Endothelial cell (in vitro differentiated cells): ENCODE measurements around the gene CTDP1. TPM values are rescaled to one million over a fixed set of nuclear protein-coding genes. Genes with fewer than 3 reads are reported as not detected.
"Not testable (repeated sequence)": the region's sequence is repeated elsewhere in the genome, so short reads cannot be mapped to it uniquely, and the experiment has no call there.

Source experiments
- DNase-seq: peaks from one replicate; pipeline ENCODE4 v3.0.0; 2021; ENCODE audit warnings: low spot score
- H3K27ac Mint-ChIP-seq: one replicate; pipeline ENCODE4 v1.8.0; 2021; ENCODE audit warnings: mixed read lengths, inconsistent platforms; ENCODE audit not compliant: unreplicated experiment
- H3K27me3 Mint-ChIP-seq: one replicate; pipeline ENCODE4 v1.8.0; 2021; ENCODE audit warnings: mild to moderate bottlenecking, moderate library complexity, mixed read lengths, inconsistent platforms; ENCODE audit not compliant: unreplicated experiment
- H3K36me3 Mint-ChIP-seq: one replicate; pipeline ENCODE4 v1.8.0; 2021; ENCODE audit warnings: mild to moderate bottlenecking, low read depth, mixed read lengths, inconsistent platforms; ENCODE audit not compliant: unreplicated experiment
- H3K4me1 Mint-ChIP-seq: one replicate; pipeline ENCODE4 v1.8.0; 2021; ENCODE audit warnings: mild to moderate bottlenecking, mixed read lengths, inconsistent platforms; ENCODE audit not compliant: unreplicated experiment
- H3K4me3 Mint-ChIP-seq: one replicate; pipeline ENCODE4 v1.8.0; 2021; ENCODE audit warnings: mild to moderate bottlenecking, mixed read lengths, inconsistent platforms; ENCODE audit not compliant: unreplicated experiment
- H3K9me3 Mint-ChIP-seq: one replicate; pipeline ENCODE4 v1.8.0; 2021; ENCODE audit warnings: mixed read lengths, inconsistent platforms; ENCODE audit not compliant: unreplicated experiment
- total RNA-seq: library from RNA; stranded (reverse); fragmentation: NEBNext Ultra II Directional; extraction: Animal tissue kit (Norgen Biotek cat#: 25700); gene quantifications from one replicate; pipeline ENCODE4 v1.2.1, GENCODE V29; 2021; ENCODE audit not compliant: unreplicated experiment
- TF ChIP-seq, protein P1 (sequence below): fragments of 200-600 bp; sonication (generic); IDR thresholded peaks from one replicate; pipeline ENCODE4 v1.5.0; 2021; ENCODE audit warnings: antibody characterized with exemption; ENCODE audit not compliant: unreplicated experiment

Gene CTDP1
- total RNA-seq, 1 donor from 2014 or later = 34.2 TPM

DNA sequence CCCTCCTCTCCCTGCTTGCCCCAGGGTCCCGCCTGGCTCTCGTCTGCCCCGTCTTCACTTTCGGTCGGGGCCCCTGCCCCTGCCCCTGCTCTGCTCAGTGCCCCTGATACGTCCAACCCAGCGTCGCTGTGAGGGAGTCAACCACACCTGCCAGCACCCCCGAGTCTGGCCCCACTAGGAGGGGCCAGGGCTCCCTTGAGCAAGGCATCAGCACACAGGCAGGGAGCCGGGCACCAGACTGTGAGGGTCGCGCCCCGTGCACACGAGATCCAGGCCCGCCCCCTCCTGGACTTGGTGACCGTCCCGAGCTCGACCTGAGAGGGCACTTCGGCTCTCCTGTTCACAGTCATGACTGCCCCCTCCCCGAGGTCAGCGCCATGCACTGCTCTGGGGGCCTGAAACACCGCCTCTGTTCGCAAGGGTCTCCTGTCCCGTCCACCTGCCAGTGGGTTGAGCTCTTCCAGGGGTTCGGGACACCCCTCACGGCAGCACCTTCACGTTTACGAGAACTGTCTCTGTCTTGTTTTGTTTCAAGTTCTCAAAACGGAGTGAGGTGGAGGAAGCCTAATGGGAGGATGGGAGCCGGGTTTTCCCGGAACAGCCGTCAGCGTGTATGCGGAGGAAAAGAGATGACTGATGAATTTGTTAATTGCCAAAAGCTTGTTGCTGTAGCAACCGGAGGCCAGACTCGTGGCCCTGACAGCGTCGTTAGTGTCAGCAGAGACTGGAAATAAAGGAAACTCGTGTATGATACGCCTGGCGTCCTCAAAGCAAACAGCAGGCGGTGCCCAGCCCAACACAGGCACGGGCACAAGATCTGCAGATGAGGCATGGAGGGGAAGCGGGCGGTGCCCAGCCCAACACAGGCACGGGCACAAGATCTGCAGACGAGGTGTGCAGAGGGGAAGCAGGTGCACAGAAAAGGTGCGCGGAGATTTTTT is 69.9 kb downstream of the CTDP1 start:
- no peak for DNase-seq
- TF ChIP-seq, protein P1, sequence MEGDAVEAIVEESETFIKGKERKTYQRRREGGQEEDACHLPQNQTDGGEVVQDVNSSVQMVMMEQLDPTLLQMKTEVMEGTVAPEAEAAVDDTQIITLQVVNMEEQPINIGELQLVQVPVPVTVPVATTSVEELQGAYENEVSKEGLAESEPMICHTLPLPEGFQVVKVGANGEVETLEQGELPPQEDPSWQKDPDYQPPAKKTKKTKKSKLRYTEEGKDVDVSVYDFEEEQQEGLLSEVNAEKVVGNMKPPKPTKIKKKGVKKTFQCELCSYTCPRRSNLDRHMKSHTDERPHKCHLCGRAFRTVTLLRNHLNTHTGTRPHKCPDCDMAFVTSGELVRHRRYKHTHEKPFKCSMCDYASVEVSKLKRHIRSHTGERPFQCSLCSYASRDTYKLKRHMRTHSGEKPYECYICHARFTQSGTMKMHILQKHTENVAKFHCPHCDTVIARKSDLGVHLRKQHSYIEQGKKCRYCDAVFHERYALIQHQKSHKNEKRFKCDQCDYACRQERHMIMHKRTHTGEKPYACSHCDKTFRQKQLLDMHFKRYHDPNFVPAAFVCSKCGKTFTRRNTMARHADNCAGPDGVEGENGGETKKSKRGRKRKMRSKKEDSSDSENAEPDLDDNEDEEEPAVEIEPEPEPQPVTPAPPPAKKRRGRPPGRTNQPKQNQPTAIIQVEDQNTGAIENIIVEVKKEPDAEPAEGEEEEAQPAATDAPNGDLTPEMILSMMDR = no peak
- Mint-ChIP-seq H3K9me3 (no peaks in the 10 kb centered on the region), H3K4me1 (no peaks in the 10 kb centered on the region), H3K27ac (peak overlapping the region; percentile 64), H3K36me3 (peaks cover 21% of the 10 kb centered on the region), H3K27me3 (peaks cover 3% of the 10 kb centered on the region), H3K4me3 (peak overlapping the region; percentile 56)

DNA sequence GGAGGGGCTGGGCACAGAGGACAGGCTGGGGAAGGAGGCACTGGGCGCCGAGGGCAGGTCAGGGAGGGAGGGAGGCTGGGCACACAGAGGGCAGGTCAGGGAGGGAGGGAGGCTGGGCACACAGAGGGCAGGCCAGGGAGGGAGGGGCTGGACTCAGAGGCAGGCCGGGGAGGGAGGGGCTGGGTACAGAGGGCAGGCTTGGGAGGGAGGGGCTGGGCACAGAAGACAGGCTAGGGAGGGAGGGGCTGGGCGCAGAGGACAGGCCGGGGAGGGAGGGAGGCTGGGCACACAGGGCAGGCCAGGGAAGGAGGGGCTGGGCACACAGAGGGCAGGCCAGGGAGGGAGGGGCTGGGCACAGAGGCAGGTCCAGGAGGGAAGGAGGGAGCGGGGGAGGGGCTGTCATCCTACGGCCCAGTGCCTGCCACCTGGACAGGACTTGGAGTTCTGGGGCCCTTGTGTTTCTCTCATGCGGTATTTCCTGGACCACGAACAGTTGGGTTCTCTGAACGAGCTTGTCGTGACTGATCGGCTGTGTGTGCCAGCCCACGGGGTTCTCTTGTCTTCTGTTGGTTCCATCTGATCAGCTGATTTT is 71.5 kb downstream of the CTDP1 start:
- no peaks in the 10 kb centered on the region for H3K9me3 Mint-ChIP-seq
- H3K27ac Mint-ChIP-seq = peak overlapping the region; percentile 73
- H3K36me3 Mint-ChIP-seq = peaks cover 26% of the 10 kb centered on the region
- no peaks in the 10 kb centered on the region for H3K4me1 Mint-ChIP-seq
- DNase-seq = no peak
- peaks cover 4% of the 10 kb centered on the region for H3K27me3 Mint-ChIP-seq
- no peak overlapping the region for H3K4me3 Mint-ChIP-seq
- TF ChIP-seq, protein P1 = no peak

DNA sequence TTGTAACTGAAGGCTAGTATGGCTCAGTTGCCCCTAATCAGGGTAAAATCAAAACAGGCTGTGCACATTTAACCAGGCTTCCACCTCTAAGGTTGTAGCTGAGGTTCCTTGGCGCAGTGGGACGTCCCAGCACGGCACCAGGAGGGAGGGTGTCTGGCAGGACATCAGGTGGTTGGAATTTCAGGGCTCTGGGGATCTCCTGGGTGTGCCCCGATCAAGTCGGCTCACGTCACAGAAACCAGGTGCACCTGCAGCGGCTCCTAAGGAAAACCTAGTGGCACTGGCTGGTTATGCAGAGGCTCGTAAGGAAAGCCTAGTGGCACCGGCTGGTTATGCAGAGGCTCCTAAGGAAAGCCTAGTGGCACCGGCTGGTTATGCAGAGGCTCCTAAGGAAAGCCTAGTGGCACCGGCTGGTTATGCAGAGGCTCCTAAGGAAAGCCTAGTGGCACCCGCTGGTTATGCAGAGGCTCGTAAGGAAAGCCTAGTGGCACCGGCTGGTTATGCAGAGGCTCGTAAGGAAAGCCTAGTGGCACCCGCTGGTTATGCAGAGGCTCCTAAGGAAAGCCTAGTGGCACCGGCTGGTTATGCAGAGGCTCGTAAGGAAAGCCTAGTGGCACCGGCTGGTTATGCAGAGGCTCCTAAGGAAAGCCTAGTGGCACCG is 72.4 kb downstream of the CTDP1 start:
- TF ChIP-seq, protein P1 = peak; percentile 14
- not testable (repeated sequence) for H3K4me3 Mint-ChIP-seq, H3K27ac Mint-ChIP-seq, H3K4me1 Mint-ChIP-seq, DNase-seq, H3K9me3 Mint-ChIP-seq, H3K27me3 Mint-ChIP-seq
- peaks cover 33% of the 10 kb centered on the region for H3K36me3 Mint-ChIP-seq

DNA sequence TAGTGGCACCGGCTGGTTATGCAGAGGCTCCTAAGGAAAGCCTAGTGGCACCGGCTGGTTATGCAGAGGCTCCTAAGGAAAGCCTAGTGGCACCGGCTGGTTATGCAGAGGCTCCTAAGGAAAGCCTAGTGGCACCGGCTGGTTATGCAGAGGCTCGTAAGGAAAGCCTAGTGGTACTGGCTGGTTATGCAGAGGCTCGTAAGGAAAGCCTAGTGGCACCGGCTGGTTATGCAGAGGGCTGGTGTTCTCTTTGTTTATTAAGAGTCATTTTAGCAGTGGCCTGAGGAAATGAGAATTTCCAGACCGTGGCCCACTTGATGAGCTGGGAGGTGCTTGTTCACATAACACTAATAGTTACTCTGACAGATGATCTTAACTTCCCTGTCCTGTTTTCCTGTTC is 73.3 kb downstream of the CTDP1 start:
- not testable (repeated sequence) for H3K27me3 Mint-ChIP-seq, H3K4me1 Mint-ChIP-seq, H3K27ac Mint-ChIP-seq, H3K4me3 Mint-ChIP-seq, H3K9me3 Mint-ChIP-seq, DNase-seq
- H3K36me3 Mint-ChIP-seq = peaks cover 33% of the 10 kb centered on the region

DNA sequence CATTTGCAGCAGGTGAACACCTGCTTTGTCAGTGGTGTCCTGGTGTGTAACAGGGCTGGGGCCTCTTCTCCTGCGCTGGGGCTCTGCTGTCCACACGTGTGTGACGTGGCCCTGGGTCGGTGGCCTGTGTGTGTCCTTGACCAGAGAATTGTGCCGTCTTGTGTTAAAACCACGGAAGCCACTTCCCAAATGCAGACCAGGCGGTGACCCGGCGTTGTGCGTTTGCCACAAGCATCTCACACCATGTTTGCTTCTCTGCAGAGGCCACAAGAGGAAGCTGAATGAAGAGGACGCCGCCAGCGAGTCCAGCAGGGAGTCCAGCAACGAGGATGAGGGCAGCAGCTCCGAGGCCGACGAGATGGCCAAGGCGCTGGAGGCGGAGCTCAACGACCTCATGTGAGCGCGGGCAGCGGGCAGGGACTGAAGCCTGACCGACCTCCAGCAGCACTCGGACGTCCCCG is 73.8 kb downstream of the CTDP1 start:
- Mint-ChIP-seq H3K27me3 (peaks cover 4% of the 10 kb centered on the region), H3K9me3 (no peaks in the 10 kb centered on the region), H3K36me3 (peaks cover 33% of the 10 kb centered on the region), H3K27ac (no peak overlapping the region), H3K4me3 (peak overlapping the region; percentile 18), H3K4me1 (no peaks in the 10 kb centered on the region)
- TF ChIP-seq, protein P1 = no peak
- no peak for DNase-seq
